PC-9 (cell line): ENCODE results near the gene BAK1.

Experiments
- EZH2 ChIP-seq: fragments of 200-600 bp; sonication (generic); IDR thresholded peaks from 2 replicates; pipeline ENCODE4 v1.8.0; 2017; ENCODE audit warnings: antibody characterized with exemption, low read depth
- TF ChIP-seq, protein P1 (sequence below): fragments of 200-600 bp; sonication (generic); conservative IDR thresholded peaks from 2 replicates; pipeline ENCODE4 v1.6.1; 2017; ENCODE audit warnings: mixed run types, antibody characterized with exemption, mild to moderate bottlenecking, moderate library complexity

DNA sequence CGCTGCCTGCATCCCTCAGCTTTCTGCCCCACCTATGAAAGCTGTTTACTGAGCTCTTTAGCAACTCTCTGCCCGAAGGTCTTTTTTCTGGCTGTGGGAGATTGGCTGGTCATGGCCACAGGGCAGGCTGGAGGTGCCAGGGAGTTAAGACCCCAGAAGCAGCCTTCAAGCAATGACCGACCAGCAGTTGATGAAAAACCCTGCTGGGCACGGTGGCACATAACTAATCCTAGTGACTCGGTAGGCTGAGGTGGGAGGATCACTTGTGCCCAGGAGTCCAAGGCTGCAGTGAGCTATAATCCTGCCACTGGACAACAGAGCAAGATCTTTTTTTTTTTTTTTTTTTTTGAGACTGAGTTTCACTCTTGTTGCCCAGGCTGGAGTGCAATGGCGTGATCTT lies 20.7 kb upstream of the BAK1 start:
- TF ChIP-seq, protein P1, sequence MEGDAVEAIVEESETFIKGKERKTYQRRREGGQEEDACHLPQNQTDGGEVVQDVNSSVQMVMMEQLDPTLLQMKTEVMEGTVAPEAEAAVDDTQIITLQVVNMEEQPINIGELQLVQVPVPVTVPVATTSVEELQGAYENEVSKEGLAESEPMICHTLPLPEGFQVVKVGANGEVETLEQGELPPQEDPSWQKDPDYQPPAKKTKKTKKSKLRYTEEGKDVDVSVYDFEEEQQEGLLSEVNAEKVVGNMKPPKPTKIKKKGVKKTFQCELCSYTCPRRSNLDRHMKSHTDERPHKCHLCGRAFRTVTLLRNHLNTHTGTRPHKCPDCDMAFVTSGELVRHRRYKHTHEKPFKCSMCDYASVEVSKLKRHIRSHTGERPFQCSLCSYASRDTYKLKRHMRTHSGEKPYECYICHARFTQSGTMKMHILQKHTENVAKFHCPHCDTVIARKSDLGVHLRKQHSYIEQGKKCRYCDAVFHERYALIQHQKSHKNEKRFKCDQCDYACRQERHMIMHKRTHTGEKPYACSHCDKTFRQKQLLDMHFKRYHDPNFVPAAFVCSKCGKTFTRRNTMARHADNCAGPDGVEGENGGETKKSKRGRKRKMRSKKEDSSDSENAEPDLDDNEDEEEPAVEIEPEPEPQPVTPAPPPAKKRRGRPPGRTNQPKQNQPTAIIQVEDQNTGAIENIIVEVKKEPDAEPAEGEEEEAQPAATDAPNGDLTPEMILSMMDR, result no peak
- TF ChIP-seq EZH2, result no peak
